GM06990 (cell line): ENCODE measurements around the gene DSCAML1.

Experiments
- DNase-seq: peaks from one replicate; pipeline ENCODE4 v3.0.0-alpha.2; 2011; ENCODE audit not compliant: insufficient read length; ENCODE audit errors: extremely low read depth
- H3K27me3 ChIP-seq: replicated peaks from 2 replicates; pipeline ENCODE4 v1.6.0; 2011; ENCODE audit warnings: low read length; ENCODE audit not compliant: control insufficient read depth, insufficient read depth
- H3K36me3 ChIP-seq: 2 replicates; pipeline ENCODE4 v1.5.1; 2011; ENCODE audit warnings: low read length; ENCODE audit not compliant: control insufficient read depth, insufficient read depth
- H3K4me3 ChIP-seq: replicated peaks from 2 replicates; pipeline ENCODE4 v1.5.1; 2011; ENCODE audit warnings: low read depth, mild to moderate bottlenecking, control low read depth, low read length
- TF ChIP-seq, protein P1 (sequence below): IDR thresholded peaks from 2 replicates; pipeline ENCODE4 v1.5.1; 2011; ENCODE audit warnings: low read length, control low read depth, mild to moderate bottlenecking, inconsistent platforms; ENCODE audit not compliant: insufficient read depth, poor library complexity, severe bottlenecking

Gene DSCAML1

DNA sequence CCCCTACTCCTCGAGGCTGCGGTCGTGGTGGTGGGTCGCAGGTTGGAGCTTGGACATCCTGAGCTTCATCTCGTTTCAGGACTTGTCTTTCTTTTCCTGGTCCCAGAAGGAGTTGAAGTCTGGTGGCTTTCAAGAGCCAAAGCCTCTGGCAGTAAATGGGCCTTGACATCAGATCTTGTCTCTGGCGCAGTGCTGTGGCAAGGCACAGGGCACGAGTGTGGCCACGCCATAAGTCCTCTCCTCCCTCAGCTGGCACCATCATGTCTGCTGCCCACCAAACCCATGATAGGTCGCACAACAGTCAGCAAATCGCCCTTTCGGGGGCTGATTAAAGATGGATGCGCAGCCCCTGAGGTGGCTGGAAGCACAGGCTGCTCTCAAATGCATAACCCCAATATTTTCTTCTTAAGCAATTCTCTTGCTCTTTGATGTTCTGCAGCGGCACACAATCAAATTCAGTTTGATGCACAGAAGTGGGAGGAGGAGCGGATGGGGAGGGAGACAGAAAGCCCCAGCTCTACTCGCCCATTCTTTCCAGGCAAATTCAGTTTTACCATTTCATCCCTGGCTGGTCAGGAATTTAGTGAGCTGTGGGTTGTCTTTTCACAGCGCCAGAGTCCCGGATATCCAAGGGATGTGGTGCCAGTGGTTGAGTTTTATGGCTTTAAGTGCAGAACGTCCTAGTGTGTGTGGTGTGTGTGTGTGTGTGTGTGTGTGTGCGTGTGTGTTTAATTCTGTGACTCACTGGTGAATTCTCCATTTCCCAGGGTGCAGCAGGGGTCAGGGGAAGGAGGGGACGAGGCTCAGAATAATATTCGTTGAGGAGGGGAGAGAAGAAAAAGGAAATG, 162.0 kb downstream of the DSCAML1 start:
- Histone ChIP-seq H3K27me3 (peaks cover 2% of the 10 kb centered on the region; the same call in 1 of the 2 replicates), H3K4me3 (no peak overlapping the region), H3K36me3 (no peaks in the 10 kb centered on the region)
- TF ChIP-seq, protein P1, sequence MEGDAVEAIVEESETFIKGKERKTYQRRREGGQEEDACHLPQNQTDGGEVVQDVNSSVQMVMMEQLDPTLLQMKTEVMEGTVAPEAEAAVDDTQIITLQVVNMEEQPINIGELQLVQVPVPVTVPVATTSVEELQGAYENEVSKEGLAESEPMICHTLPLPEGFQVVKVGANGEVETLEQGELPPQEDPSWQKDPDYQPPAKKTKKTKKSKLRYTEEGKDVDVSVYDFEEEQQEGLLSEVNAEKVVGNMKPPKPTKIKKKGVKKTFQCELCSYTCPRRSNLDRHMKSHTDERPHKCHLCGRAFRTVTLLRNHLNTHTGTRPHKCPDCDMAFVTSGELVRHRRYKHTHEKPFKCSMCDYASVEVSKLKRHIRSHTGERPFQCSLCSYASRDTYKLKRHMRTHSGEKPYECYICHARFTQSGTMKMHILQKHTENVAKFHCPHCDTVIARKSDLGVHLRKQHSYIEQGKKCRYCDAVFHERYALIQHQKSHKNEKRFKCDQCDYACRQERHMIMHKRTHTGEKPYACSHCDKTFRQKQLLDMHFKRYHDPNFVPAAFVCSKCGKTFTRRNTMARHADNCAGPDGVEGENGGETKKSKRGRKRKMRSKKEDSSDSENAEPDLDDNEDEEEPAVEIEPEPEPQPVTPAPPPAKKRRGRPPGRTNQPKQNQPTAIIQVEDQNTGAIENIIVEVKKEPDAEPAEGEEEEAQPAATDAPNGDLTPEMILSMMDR, result no peak
- DNase-seq, result no peak

DNA sequence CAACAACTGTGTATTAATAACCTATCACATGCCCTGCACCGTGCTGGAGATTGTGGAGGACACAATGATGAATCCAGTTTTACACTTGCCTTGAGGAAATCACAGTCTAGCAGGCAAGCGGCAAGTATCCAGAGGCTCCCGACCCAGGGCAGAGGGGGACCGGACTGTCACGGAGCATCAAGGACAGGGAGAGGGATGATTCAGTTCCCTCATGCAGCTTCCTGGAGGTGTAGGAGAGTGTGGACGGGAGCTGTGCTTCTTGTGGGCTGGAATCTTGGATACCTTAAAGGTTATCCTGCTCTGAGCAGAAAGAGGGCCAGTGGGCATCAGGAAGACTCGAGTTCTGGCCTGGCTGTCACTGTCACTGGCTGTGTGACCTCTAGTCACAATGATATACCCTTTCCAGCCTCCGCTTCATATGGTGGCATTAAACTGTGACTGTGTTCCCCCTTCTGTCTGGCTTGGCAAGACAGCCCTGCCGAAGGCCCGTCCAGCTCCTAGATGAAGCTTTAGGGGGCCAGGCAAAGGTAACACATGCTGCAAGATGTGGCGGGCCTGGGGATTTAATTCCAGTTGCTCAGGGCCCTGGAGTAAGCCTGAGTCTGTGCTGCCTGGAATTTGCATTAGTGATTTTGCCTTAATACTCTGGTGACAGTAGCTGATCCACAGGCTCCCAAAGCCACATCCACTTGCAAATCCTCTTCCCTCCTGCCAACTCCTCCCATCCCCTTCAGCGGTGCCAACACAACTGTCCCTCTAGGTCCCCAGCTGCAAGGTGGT, 162.8 kb downstream of the DSCAML1 start:
- H3K36me3 ChIP-seq, result no peaks in the 10 kb centered on the region
- TF ChIP-seq, protein P1, result no peak

DNA sequence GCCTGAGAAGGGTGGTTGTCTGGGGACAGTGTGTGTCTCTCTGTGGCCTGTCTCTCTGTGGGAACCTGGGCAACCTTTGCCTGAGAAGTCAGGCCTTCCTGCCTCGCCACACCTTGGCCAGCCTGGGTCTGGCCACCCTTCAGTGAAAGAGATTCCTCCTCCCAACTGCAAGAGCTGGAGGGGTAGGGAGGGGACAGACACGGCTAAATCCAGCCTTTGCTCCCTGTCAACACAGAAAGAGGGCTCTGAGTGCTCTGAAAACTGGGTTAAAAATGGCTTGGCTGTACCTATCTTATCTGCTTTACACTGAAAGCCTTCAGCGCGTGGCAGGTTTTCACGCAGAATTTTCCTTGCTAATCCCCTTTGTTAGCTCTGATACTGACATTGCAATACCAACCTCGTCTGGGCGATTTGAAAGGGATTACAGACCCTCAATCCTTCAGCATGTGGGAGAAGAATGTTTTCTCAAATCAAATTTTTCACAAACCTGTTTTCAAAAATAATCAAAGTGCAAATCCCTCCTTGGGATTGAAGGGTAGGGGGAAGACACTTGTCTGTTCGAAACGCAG, 163.7 kb downstream of the DSCAML1 start:
- TF ChIP-seq, protein P1, result no peak
- Histone ChIP-seq H3K4me3 (no peak overlapping the region), H3K27me3 (peaks cover 4% of the 10 kb centered on the region; the same call in 1 of the 2 replicates), H3K36me3 (no peaks in the 10 kb centered on the region)
- DNase-seq, result no peak

More for the DNA sequence above, 162.8 kb downstream of the DSCAML1 start:
- Histone ChIP-seq H3K27me3 (peaks cover 2% of the 10 kb centered on the region; the same call in 1 of the 2 replicates), H3K4me3 (no peak overlapping the region)
- DNase-seq, result no peak

DNA sequence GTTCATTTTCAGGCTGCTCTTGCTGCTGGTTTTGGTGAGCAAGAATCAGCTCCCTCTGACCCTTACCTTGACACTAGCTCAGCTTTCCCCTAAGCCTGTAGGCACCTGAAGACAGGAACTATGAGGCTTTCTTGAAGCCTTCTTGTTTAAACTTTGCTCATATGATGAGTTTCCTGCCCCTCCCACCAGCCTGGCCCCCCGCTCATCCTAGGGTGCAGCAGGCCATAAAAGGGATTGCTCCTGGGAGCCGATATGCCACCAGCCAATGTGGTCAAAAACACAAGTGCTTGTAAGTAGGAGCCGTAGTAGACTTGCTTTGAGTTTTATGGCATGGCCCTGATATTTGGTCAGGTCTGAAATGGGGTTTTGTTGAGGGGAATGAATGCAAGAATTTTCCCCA, 164.7 kb downstream of the DSCAML1 start:
- peaks cover 4% of the 10 kb centered on the region; the same call in 1 of the 2 replicates for H3K27me3 ChIP-seq
- TF ChIP-seq, protein P1, result no peak
- no peak overlapping the region for H3K4me3 ChIP-seq
- DNase-seq, result no peak
- no peaks in the 10 kb centered on the region for H3K36me3 ChIP-seq

DNA sequence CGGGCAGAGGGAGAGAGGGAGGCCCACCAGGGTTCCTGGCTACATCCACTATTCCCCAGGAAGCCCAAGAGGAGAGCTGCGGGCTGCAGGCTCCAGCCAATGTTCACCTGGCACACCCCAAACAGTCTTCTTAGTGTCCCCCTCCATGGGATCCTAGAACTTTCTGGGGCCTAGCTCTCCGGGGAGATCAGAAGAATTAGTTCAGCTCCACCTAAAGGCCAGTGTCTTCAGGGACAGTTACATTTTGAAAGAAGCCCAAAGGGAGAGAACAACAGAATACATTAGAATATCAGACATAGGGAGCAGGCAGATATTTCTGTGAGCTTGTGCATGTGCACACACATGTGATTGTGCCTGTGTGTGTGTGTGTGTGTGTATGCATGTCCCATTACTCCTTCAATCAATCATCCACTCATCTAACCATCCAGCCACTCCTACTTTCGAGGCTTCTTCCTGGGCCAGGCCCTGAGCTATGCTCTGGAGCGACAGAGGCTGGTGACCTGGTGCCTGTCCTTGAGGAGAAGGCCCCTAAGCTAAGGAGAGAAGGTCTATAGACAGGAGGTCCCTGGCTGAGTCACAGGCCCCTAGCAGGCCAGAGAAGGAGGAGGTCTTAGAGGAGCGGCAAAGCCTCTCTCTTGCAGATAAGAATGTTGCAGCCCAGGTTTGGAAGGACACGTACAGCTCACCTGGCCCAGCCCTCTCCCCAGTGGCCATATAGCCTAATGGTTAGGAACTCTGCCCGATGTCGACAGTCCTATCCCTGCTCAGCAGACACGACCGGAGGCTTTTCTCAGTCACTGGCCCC, 165.5 kb downstream of the DSCAML1 start:
- DNase-seq, result no peak
- Histone ChIP-seq H3K36me3 (no peaks in the 10 kb centered on the region), H3K4me3 (no peak overlapping the region), H3K27me3 (peaks cover 4% of the 10 kb centered on the region; the same call in 1 of the 2 replicates)
- TF ChIP-seq, protein P1, result no peak
